Measurements from ENCODE around the gene HM13.

DNA sequence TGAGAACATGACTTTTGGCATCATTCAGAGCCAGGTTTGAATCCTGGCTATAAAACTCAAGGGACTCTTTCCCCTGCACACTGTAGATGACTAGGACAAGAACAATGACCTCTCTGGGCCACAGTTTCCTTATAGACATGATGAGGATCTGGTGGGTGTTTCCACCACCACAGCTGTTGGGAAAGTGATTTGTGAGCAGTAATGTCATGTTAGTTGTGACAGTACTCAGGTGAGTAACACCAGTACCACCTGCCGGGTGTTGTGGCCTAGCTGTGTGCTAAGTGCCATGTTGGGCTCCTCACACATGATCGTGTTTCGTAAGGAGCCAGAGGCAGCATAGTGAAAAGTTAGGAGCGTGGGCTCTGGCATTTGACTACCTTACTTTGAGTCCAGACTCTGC is 24.1 kb downstream of the HM13 start:
- TF ChIP-seq CTCF (IDR thresholded peaks at IDR 0.05 in 8 of 11, conservative IDR thresholded peaks at IDR 0.05 in 3 of 11) (no peak), POLR2A (IDR thresholded peaks at IDR 0.05) (no peak)
